EL (cell line): ENCODE measurements around the gene PRR29.

Experiments used
- DNase-seq: peaks from one replicate; pipeline ENCODE4 v3.0.0-alpha.2; 2016

Gene PRR29

GRCh38 chr17:64053101-64053500 lies 55.0 kb downstream of the PRR29 start:
- no peak for DNase-seq
